GM12875 (cell line): ENCODE measurements around the gene NREP.

Experiments used
- H3K4me3 ChIP-seq: one replicate; pipeline ENCODE4 v1.5.1; 2011; ENCODE audit warnings: low read depth, low read length, control low read depth
- CTCF ChIP-seq: IDR thresholded peaks from 2 replicates; pipeline ENCODE4 v1.5.1; 2011; ENCODE audit warnings: low read depth, mild to moderate bottlenecking, control low read depth, inconsistent platforms, low read length, moderate library complexity, borderline replicate concordance; ENCODE audit not compliant: insufficient read depth

Gene NREP

GRCh38 chr5:111695991-111696390, 61.0 kb downstream of the NREP start:
- no peak for TF ChIP-seq CTCF
- no peak overlapping the region for H3K4me3 ChIP-seq

- no peak overlapping the region for H3K4me3 ChIP-seq
- no peak for TF ChIP-seq CTCF
Measured at GRCh38 chr5:111694133-111694532, 62.9 kb downstream of the NREP start.

GRCh38 chr5:111691914-111692313, 65.1 kb downstream of the NREP start:
- H3K4me3 ChIP-seq = no peak overlapping the region

GRCh38 chr5:111691508-111691907, 65.5 kb downstream of the NREP start:
- no peak for TF ChIP-seq CTCF

More at GRCh38 chr5:111691914-111692313, 65.1 kb downstream of the NREP start:
- no peak for TF ChIP-seq CTCF

GRCh38 chr5:111689357-111689935, 67.5 kb downstream of the NREP start:
- H3K4me3 ChIP-seq = no peak overlapping the region

More at GRCh38 chr5:111691508-111691907, 65.5 kb downstream of the NREP start:
- no peak overlapping the region for H3K4me3 ChIP-seq

GRCh38 chr5:111685969-111686368, 71.0 kb downstream of the NREP start:
- H3K4me3 ChIP-seq = no peak overlapping the region
- peak; percentile 12; the same call in 1 of the 2 replicates for TF ChIP-seq CTCF

More at GRCh38 chr5:111689357-111689935, 67.5 kb downstream of the NREP start:
- TF ChIP-seq CTCF = no peak

- no peak overlapping the region for H3K4me3 ChIP-seq
- TF ChIP-seq CTCF = no peak
Measured at GRCh38 chr5:111682641-111683040, 74.4 kb downstream of the NREP start.
